Myocyte (in vitro differentiated cells): ENCODE data around the gene LRRC45. TPM values are rescaled to one million over a fixed set of nuclear protein-coding genes. Genes with fewer than 3 reads are reported as not detected.
A peak's percentile ranks its signal among the peaks of the same experiment; 100 is the strongest.

Experiments
- DNase-seq: peaks from one replicate; pipeline ENCODE4 v3.0.0-alpha.2; 2012; ENCODE audit warnings: low read depth
- total RNA-seq: library from RNA; depleted of rRNA; stranded (reverse); fragments of >200 nt; gene quantifications from 2 replicates; pipeline ENCODE4 v1.2.3, GENCODE V29; 2014

The LRRC45 gene
- total RNA-seq, 1 donor from 2014 or later: 10.5 TPM

GRCh38 chr17:82049521-82049971 lies 26.4 kb downstream of the LRRC45 start:
- DNase-seq: no peak

GRCh38 chr17:82050152-82050760 lies 27.2 kb downstream of the LRRC45 start:
- no peak for DNase-seq

- no peak for DNase-seq
Measured at GRCh38 chr17:82050761-82051641, 27.9 kb downstream of the LRRC45 start.

GRCh38 chr17:82051776-82052637 lies 28.9 kb downstream of the LRRC45 start, which contains the start of the genes GPS1 and RFNG:
GPS1 (plus strand) TSS chr17:82051898; CDS start chr17:82051932, 34 bp downstream.
RFNG (minus strand) TSS chr17:82051811; CDS start chr17:82051766, 45 bp downstream.
- peak; percentile 56 for DNase-seq

GRCh38 chr17:82052638-82053059 lies 29.5 kb downstream of the LRRC45 start:
- no peak for DNase-seq

- no peak for DNase-seq
Measured at GRCh38 chr17:82053130-82053529, 30.0 kb downstream of the LRRC45 start.

GRCh38 chr17:82053556-82054263 lies 30.6 kb downstream of the LRRC45 start:
- no peak for DNase-seq

GRCh38 chr17:82054351-82055022 lies 31.4 kb downstream of the LRRC45 start:
- DNase-seq: no peak

- DNase-seq: no peak
Measured at GRCh38 chr17:82055023-82055964, 32.2 kb downstream of the LRRC45 start.

- no peak for DNase-seq
Measured at GRCh38 chr17:82055965-82056728, 33.0 kb downstream of the LRRC45 start.

GRCh38 chr17:82056729-82057621 lies 33.9 kb downstream of the LRRC45 start:
- no peak for DNase-seq

GRCh38 chr17:82058230-82058854 lies 35.2 kb downstream of the LRRC45 start:
- no peak for DNase-seq

- DNase-seq: no peak
Measured at GRCh38 chr17:82058855-82059249, 35.7 kb downstream of the LRRC45 start.

- DNase-seq: peak; percentile 48
Measured at GRCh38 chr17:82059272-82060000, 36.3 kb downstream of the LRRC45 start.

- DNase-seq: no peak
Measured at GRCh38 chr17:82060001-82060380, 36.9 kb downstream of the LRRC45 start.

GRCh38 chr17:82060614-82061013 lies 37.5 kb downstream of the LRRC45 start:
- DNase-seq: no peak
